T-helper 1 cell (primary cell): ENCODE results near the gene SPNS2.

Experiments
- DNase-seq, 5 donors: peaks; one replicate each; pipeline ENCODE4 v3.0.0-alpha.2; 2012 to 2020

Gene SPNS2

GRCh38 chr17:4480929-4481898 is 17.5 kb upstream of the SPNS2 start:
- peak in 1 of 5 donors; percentile 71 for DNase-seq

- DNase-seq: no peak
Observed at GRCh38 chr17:4482338-4483011, 16.2 kb upstream of the SPNS2 start.

GRCh38 chr17:4483012-4483840 is 15.5 kb upstream of the SPNS2 start:
- DNase-seq: no peak

- DNase-seq: peak in 3 of 5 donors; percentile 25 to 68 (median 25)
Observed at GRCh38 chr17:4485676-4486646, 12.7 kb upstream of the SPNS2 start.

- DNase-seq: no peak
Observed at GRCh38 chr17:4487296-4487695, 11.4 kb upstream of the SPNS2 start.

- DNase-seq: no peak
Observed at GRCh38 chr17:4487820-4488716, 10.6 kb upstream of the SPNS2 start.

GRCh38 chr17:4488989-4489595 is 9.6 kb upstream of the SPNS2 start:
- no peak for DNase-seq

- DNase-seq: no peak
Observed at GRCh38 chr17:4490109-4490591, 8.5 kb upstream of the SPNS2 start.

GRCh38 chr17:4490637-4491061 is 8.0 kb upstream of the SPNS2 start:
- no peak for DNase-seq

- DNase-seq: peak in 2 of 5 donors; percentile 11 to 21
Observed at GRCh38 chr17:4492721-4493561, 5.7 kb upstream of the SPNS2 start.

- DNase-seq: no peak
Observed at GRCh38 chr17:4497101-4497824, 1.4 kb upstream of the SPNS2 start.

GRCh38 chr17:4499431-4500190 is 930 bp downstream of the SPNS2 start:
- peak in 1 of 5 donors; percentile 19 for DNase-seq

GRCh38 chr17:4500191-4500571 is 1.5 kb downstream of the SPNS2 start:
- DNase-seq: no peak

- DNase-seq: no peak
Observed at GRCh38 chr17:4501295-4501949, 2.7 kb downstream of the SPNS2 start.

- no peak for DNase-seq
Observed at GRCh38 chr17:4502466-4503154, 3.9 kb downstream of the SPNS2 start.
